Measurements from ENCODE around the gene YY1AP1.
"Not testable (repeated sequence)": the region's sequence is repeated elsewhere in the genome, so short reads cannot be mapped to it uniquely, and the experiment has no call there.

YY1AP1 gene

DNA sequence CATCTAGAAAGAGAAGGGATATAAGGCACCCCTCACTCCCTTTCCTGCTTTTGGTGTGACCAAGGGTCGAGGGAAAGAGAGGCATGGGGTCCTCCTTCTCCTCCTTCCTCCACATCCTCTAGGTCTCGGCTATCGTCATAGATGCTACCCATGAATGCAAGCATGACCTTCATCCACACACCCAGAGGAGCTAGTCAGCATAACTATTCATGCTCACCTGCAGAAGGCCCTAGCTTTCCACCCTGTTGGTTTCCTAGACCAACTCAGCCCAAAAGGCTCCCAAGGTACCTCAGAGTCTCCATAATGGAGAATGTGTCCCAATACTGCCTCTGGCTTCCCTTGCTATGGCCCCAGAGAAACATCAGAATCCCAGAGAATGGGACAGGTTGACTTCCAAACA is 45.3 kb downstream of the YY1AP1 start:
- DNase-seq: no peak

DNA sequence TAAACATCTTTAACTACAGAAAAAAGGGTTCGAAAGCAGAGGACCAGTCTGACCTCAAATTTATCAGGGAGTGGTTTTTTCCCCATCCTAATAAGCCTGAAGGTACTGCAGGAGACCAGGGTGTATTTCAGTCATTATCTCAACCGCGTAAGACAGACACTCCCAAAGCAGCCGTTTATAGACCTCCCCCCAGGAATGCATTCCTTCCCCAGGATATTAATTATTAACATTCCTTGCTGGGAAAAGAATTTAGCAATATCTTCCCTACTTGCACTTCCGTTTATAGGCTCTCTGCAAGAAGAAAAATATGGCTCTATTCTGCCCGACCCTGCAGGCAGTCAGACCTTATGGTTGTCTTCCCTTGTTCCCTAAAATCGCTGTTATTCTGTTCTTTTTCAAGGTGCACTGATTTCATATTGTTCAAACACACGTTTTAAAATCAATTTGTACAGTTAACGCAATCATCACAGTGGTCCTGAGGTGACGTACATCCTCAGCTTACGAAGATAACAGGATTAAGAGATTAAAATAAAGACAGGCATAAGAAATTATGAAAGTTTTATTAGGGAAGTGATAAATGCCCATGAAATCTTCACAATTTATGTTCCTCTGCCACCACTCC is 45.9 kb downstream of the YY1AP1 start:
- not testable (repeated sequence) for DNase-seq

DNA sequence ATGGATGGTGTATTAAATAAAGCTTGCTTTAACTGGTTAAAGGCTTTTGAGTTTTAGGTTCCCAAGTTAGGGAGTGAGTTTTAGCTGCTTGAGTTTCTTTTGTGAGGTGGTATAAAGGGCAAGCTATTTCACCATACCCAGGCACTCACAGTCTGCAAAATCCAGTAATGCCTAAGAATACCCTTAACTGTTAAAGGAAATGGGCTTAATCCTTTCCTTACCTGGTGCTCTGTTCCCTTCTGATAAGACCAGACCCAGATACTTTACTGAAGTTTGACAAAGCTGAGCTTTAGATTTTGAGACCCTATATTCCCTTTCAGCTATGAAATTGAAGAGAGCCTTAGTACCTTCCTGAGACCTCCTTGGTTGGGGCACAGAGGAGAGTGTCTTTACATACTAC is 48.2 kb downstream of the YY1AP1 start:
- DNase-seq: no peak

DNA sequence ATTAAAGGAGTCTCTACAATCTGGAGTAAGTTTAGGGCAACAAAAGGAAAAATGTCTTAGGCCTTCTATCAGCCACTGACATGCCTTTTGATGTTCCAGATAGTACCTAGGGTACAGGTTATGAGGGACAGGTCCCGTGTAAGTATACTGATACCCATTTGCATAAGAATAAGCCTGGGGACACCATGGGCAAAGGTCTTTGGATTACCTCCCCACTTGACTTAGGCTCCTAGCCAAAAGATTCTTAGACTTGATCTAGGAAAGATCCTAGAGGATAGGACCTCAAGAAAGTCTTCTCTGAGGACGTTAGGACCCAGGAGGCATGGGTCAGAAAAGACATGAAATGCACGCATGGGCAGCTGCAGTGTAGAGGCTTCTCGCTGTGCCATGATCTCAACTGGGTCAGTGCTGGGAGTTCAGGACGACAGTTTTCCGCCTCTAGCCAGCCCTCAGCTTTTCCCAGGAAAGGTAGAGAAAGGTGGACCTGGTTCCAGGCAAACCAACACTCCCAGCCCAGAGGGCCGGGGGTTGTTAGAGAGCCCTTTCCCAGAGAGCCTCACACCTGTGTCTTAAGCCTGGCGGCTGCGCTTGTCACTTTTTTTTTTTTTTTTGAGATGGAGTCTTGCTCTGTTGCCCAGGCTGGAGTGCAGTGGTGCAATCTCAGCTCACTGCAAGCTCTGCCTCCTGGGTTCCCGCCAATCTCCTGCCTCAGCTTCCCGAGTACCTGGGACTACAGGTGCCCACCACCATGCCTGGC is 52.0 kb downstream of the YY1AP1 start:
- no peak for DNase-seq

DNA sequence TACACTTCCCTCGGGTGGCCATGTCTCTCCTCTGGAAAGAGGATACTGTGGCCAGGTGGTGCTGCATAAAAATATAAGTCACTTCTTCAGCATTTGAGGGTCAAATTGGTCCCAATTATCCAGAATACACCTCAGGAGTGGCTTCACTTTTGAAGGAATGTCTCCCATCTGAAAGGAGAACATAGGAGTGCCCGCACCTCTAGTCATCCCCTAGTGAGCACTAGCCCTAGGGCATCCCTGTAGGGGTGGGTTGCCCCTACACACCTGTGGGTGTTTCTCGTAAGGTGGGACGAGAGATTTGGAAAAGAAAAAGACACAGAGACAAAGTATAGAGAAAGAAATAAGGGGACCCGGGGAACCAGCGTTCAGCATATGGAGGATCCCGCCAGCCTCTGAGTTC is 62.1 kb downstream of the YY1AP1 start:
- DNase-seq: not testable (repeated sequence)

DNA sequence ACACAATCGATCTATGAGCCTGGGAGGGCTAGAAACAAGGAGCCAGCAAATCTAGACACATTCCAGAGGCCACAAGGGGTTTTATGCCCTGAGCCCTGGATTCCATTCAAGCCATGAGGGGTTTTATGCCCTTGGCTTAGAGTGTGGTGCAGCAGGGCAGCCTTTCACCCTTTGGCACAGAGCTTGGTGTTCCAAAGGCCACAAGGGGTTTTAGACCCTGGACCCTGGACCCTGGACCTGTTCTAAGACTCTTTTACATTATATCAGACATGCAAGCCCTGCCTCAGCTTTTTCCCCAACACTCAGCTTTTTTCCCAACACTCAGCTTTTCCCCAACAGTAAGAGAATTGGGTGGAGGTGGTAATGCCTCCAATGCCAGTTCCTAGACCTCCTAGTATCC is 65.2 kb downstream of the YY1AP1 start:
- no peak for DNase-seq

DNA sequence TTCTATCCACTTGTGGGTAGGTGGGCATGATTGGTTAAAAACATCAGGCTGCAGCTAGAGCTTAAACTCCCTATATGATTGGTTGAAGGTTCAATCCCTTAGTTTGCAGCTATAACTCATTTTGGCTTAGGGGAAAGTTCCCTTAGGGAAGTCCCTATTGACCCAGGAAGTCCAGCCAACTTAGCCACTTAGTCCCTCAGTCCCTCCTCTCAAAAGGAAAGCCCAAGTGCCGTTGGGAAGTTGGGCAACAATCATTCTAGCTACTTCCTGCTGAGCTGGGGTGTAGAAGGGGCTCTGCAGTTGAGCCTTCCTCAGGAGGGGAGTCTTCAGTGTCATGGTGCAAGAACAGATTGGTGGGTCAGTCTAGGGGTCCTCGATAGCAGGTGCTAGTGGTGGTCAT is 66.4 kb downstream of the YY1AP1 start:
- DNase-seq: no peak

DNA sequence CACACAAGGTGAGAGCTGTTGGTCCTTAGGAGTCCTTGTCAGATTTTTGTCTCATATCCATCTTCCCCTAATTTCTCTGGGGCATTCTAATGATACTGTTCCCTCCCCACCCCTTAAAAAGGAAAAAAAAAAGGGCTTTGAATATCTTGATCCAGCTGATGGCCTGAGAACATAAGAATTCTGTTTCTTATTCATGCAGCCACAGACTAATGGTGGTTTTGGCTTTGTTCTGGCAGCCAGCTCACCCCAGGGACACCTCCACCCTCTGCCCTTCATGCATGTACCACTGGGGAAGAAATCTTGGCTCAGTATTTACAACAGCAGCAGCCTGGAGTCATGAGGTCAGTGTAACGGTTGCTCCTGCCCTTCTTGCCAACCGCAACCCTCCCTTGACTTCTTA is 75.3 kb downstream of the YY1AP1 start:
- not testable (repeated sequence) for DNase-seq

DNA sequence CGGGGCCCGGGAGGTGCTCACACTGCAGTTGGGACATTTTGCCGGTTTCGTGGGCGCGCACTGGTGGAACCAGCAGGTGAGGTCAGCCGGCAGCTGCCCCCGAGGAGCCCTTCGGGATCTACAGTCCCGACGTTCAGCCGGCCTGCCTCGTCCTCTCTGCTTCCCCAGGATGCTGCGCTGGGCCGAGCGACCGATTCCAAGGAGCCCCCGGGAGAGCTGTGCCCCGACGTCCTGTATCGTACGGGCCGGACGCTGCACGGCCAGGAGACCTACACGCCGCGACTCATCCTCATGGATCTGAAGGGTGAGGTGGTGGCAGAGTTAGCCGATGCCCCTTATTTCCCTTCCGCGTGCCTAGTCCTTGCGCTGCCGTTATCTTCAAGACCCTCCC is 78.3 kb downstream of the YY1AP1 start:
- not testable (repeated sequence) for DNase-seq

DNA sequence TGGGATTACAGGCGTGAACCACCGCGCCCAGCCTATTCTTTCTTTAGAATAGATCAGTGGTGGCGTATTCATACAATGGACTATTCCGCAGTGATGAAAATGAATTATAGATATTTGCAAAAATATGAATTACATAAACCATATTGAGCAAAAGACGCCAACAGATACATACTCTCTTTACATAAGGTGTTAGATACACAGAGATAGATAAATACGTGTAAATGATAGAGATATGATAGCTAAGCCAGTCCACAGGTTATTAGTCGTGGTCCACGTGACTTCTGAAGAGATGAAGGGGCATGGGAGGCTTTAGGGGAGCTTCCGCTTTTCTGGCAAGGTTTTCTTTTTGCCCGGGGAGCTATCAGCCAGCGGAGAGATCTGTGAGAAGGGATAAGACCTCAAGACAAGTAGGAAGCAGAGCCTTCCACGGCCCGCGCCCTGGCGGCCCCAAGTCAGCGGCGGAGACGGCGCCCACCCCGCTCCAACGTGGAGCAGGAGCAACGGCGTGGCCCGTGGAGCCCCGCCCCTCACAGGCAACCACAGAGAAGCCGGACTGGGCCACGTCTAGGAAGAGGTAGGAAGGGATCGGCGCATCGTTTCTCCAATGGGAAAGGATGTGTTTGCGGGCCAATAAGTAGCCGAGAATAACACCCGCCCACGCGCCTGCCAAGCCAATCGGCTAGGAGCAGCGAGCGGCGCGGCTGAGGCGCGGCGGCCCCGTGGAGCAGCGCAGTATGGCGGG is 78.9 kb downstream of the YY1AP1 start, which contains the start of gene MSTO1:
MSTO1 (plus strand) TSS at position 704 of the 742 bp plus-strand sequence; CDS start at position 735, 31 bp downstream.
- peak; percentile 100 for DNase-seq

All from SHP77 treated with DMSO at 0.1 percent for 48 hours (cell line).